Measurements from ENCODE around the gene NF1. TPM values are rescaled to one million over a fixed set of nuclear protein-coding genes. Genes with fewer than 3 reads are reported as not detected.
"Not testable (repeated sequence)": the region's sequence is repeated elsewhere in the genome, so short reads cannot be mapped to it uniquely, and the experiment has no call there.

NF1 gene
- total RNA-seq, 1 experiment from 2014 or later: 164 TPM

DNA sequence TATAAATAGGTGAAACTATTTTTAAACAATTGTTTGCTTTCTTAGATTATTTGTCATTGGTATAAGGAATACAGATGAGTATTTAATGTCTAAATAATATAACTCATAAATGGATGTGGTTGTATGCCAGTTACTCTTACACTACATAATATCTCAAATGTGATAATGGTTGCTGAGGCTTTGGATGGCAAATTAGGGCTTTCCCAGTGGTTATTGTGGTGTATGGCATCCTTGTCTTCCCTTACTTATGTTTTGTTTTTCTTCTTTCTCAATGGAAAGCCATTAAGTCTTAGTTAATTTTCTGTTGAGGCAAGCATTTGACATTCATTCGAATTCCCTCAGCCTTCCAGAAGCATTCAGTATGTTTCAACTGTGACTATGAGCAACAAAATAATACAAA lies 191.8 kb downstream of the NF1 start:
- Histone ChIP-seq H3K4me3 (ENCODE audit: low read length) (no peak overlapping the region), H3K27me3 (ENCODE audit: low read length) (no peaks in the 10 kb centered on the region), H2AFZ (ENCODE audit: low read length) (no peak overlapping the region), H3K9ac (ENCODE audit: low read length) (no peak overlapping the region), H3K9me3 (ENCODE audit: low read length) (no peaks in the 10 kb centered on the region), H3K4me1 (ENCODE audit: low read length) (0 out of 2 replicates have a peak, but pooled peaks cover under 1% of the 10 kb centered on the region), H4K20me1 (ENCODE audit: insufficient read depth, low read depth, low read length) (no peaks in the 10 kb centered on the region), H3K79me2 (ENCODE audit: low read length) (peaks cover 1% of the 10 kb centered on the region), H3K27ac (ENCODE audit: low read length) (no peak overlapping the region), H3K36me3 (ENCODE audit: insufficient read depth, low read length) (peaks cover 5% of the 10 kb centered on the region; the same call in 1 of the 2 replicates), H3K4me2 (ENCODE audit: low read depth, low read length, poor library complexity, severe bottlenecking) (no peak overlapping the region), H3K9me2 (replicated peaks; ENCODE audit: insufficient read depth, low read length) (no peaks in the 10 kb centered on the region)
- DNase-seq: no peak

DNA sequence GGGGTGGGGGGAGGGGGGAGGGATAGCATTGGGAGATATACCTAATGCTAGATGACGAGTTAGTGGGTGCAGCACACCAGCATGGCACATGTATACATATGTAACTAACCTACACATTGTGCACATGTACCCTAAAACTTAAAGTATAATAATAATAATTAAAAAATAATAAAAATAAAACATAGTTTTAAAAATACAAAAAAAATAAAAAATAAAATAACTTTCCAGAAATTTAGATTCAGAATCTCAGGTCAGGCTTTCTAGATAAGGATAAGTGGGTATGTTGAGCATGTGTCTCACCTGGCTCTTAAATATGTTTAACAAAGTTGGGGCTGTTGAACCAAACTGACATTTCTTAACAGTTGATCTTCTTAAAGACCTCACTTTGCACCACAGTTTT lies 193.2 kb downstream of the NF1 start:
- H4K20me1 ChIP-seq (ENCODE audit: insufficient read depth, low read depth, low read length): not testable (repeated sequence)

DNA sequence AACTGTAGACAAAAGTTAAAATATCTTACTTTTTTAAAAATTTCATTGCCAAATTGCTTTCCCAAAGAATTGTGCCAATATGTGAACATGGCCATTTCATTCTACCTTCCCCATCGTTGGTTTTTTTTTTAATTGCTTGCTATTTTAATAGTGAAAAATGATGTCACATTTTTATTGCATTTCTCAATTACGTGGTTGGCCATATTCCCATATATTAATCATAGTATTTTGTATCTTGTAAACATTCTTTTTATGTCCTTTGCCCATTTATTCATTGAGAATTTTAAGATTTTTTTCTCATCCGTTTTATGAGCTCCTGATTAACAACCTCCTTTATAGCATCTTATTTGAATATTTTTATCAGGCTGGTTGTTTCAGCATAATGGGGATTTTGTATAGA lies 195.0 kb downstream of the NF1 start:
- H3K4me2 ChIP-seq (ENCODE audit: low read depth, low read length, poor library complexity, severe bottlenecking): no peak overlapping the region
- peaks cover 7% of the 10 kb centered on the region; the same call in 1 of the 2 replicates for H3K4me1 ChIP-seq (ENCODE audit: low read length)
- no peak overlapping the region for H3K4me3 ChIP-seq (ENCODE audit: low read length)
- H3K9me2 ChIP-seq (replicated peaks; ENCODE audit: insufficient read depth, low read length): no peaks in the 10 kb centered on the region
- no peak overlapping the region for H3K9ac ChIP-seq (ENCODE audit: low read length)
- no peak overlapping the region for H3K27ac ChIP-seq (ENCODE audit: low read length)
- no peak for DNase-seq
- peaks cover 13% of the 10 kb centered on the region for H3K79me2 ChIP-seq (ENCODE audit: low read length)
- H4K20me1 ChIP-seq (ENCODE audit: insufficient read depth, low read depth, low read length): no peaks in the 10 kb centered on the region
- no peak overlapping the region for H2AFZ ChIP-seq (ENCODE audit: low read length)
- peaks cover 9% of the 10 kb centered on the region; the same call in 1 of the 2 replicates for H3K36me3 ChIP-seq (ENCODE audit: insufficient read depth, low read length)
- no peaks in the 10 kb centered on the region for H3K27me3 ChIP-seq (ENCODE audit: low read length)
- H3K9me3 ChIP-seq (ENCODE audit: low read length): no peaks in the 10 kb centered on the region

More for the DNA sequence above, 193.2 kb downstream of the NF1 start:
- H3K27me3 ChIP-seq (ENCODE audit: low read length); H3K27ac ChIP-seq (ENCODE audit: low read length); H3K9ac ChIP-seq (ENCODE audit: low read length); H2AFZ ChIP-seq (ENCODE audit: low read length); H3K4me3 ChIP-seq (ENCODE audit: low read length); H3K9me3 ChIP-seq (ENCODE audit: low read length); H3K36me3 ChIP-seq (ENCODE audit: insufficient read depth, low read length); DNase-seq; H3K9me2 ChIP-seq (replicated peaks; ENCODE audit: insufficient read depth, low read length); H3K4me1 ChIP-seq (ENCODE audit: low read length); H3K4me2 ChIP-seq (ENCODE audit: low read depth, low read length, poor library complexity, severe bottlenecking): not testable (repeated sequence)
- H3K79me2 ChIP-seq (ENCODE audit: low read length): peaks cover 10% of the 10 kb centered on the region

DNA sequence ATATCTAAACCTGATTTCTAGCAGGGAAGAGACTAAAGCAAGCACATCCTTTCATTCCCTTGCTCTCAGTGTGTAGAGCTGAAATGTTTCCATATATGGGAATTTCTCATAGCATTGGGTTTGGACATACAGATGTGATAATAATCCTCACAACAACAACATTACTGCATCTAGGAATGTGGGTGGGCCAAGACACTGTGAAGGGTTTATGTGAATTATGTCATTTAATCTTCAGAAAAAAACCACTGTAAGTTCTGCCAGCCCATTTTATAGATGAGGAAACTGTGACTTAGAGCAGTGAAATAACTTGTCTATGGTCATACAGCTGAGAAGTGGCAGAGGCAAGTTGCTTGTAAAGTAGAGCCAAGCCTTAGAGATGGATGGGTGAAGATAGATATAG lies 197.0 kb downstream of the NF1 start:
- H3K27me3 ChIP-seq (ENCODE audit: low read length): no peaks in the 10 kb centered on the region
- H3K9me3 ChIP-seq (ENCODE audit: low read length): no peaks in the 10 kb centered on the region
- H3K79me2 ChIP-seq (ENCODE audit: low read length): peaks cover 18% of the 10 kb centered on the region
- H3K36me3 ChIP-seq (ENCODE audit: insufficient read depth, low read length): peaks cover 9% of the 10 kb centered on the region; the same call in 1 of the 2 replicates
- no peak overlapping the region for H3K27ac ChIP-seq (ENCODE audit: low read length)
- H3K4me1 ChIP-seq (ENCODE audit: low read length): peaks cover 7% of the 10 kb centered on the region; the same call in 1 of the 2 replicates
- DNase-seq: no peak
- no peak overlapping the region for H3K9ac ChIP-seq (ENCODE audit: low read length)
- no peaks in the 10 kb centered on the region for H4K20me1 ChIP-seq (ENCODE audit: insufficient read depth, low read depth, low read length)
- no peak overlapping the region for H2AFZ ChIP-seq (ENCODE audit: low read length)
- H3K4me2 ChIP-seq (ENCODE audit: low read depth, low read length, poor library complexity, severe bottlenecking): no peak overlapping the region
- no peaks in the 10 kb centered on the region for H3K9me2 ChIP-seq (replicated peaks; ENCODE audit: insufficient read depth, low read length)
- no peak overlapping the region for H3K4me3 ChIP-seq (ENCODE audit: low read length)

DNA sequence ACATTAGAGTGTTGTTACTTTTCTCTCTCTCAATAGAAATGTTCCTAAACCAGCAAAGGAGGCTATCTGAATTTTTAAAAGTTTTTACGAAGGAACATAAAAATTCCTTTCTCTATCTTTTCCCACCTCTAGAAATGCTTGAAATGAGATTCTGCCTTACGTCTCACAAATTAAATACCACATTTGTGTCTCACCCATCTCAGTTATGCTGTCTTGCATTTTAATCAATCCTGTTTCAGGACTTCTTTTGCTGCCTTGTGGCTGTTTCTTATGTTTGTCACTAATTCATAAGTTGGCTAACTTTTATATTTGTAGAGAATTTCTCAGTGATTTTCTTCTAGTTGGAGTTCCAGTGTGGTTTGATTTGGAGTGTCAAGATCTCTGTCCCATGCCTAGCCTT lies 198.8 kb downstream of the NF1 start:
- Histone ChIP-seq H4K20me1 (ENCODE audit: insufficient read depth, low read depth, low read length) (no peaks in the 10 kb centered on the region), H3K27me3 (ENCODE audit: low read length) (no peaks in the 10 kb centered on the region), H3K79me2 (ENCODE audit: low read length) (peaks cover 21% of the 10 kb centered on the region), H3K36me3 (ENCODE audit: insufficient read depth, low read length) (peaks cover 14% of the 10 kb centered on the region; the same call in 1 of the 2 replicates), H3K4me3 (ENCODE audit: low read length) (no peak overlapping the region), H2AFZ (ENCODE audit: low read length) (no peak overlapping the region), H3K9me3 (ENCODE audit: low read length) (no peaks in the 10 kb centered on the region), H3K4me2 (ENCODE audit: low read depth, low read length, poor library complexity, severe bottlenecking) (no peak overlapping the region), H3K4me1 (ENCODE audit: low read length) (peaks cover 7% of the 10 kb centered on the region; the same call in 1 of the 2 replicates), H3K9ac (ENCODE audit: low read length) (no peak overlapping the region), H3K9me2 (replicated peaks; ENCODE audit: insufficient read depth, low read length) (no peaks in the 10 kb centered on the region), H3K27ac (ENCODE audit: low read length) (no peak overlapping the region)
- no peak for DNase-seq

DNA sequence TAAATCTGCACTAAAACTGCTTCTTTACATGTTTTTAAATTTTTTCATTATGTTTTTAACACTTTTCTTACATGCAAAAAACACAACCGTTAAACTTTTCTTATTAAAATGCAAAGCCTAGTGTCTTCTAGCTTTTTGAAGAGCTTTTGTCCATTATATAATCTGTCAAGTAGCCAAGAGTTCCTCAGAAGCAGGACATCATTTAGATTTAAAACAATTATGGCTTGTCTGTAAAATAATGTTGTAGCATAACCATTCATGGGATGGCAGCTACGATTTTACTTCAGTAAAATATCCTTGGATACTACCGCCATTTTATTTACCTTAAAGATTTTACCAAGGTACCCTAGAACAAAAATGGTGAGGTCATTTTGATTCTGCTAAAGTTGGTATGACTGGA lies 199.5 kb downstream of the NF1 start:
- no peak overlapping the region for H3K4me2 ChIP-seq (ENCODE audit: low read depth, low read length, poor library complexity, severe bottlenecking)
- no peaks in the 10 kb centered on the region for H4K20me1 ChIP-seq (ENCODE audit: insufficient read depth, low read depth, low read length)
- H3K36me3 ChIP-seq (ENCODE audit: insufficient read depth, low read length): peaks cover 16% of the 10 kb centered on the region; the same call in 1 of the 2 replicates
- peaks cover 25% of the 10 kb centered on the region for H3K79me2 ChIP-seq (ENCODE audit: low read length)
- H3K9me2 ChIP-seq (replicated peaks; ENCODE audit: insufficient read depth, low read length): no peaks in the 10 kb centered on the region
- H3K27me3 ChIP-seq (ENCODE audit: low read length): no peaks in the 10 kb centered on the region
- H3K9me3 ChIP-seq (ENCODE audit: low read length): no peaks in the 10 kb centered on the region
- H2AFZ ChIP-seq (ENCODE audit: low read length): no peak overlapping the region
- peaks cover 7% of the 10 kb centered on the region; the same call in 1 of the 2 replicates for H3K4me1 ChIP-seq (ENCODE audit: low read length)
- no peak overlapping the region for H3K27ac ChIP-seq (ENCODE audit: low read length)
- DNase-seq: no peak
- H3K4me3 ChIP-seq (ENCODE audit: low read length): no peak overlapping the region
- no peak overlapping the region for H3K9ac ChIP-seq (ENCODE audit: low read length)

DNA sequence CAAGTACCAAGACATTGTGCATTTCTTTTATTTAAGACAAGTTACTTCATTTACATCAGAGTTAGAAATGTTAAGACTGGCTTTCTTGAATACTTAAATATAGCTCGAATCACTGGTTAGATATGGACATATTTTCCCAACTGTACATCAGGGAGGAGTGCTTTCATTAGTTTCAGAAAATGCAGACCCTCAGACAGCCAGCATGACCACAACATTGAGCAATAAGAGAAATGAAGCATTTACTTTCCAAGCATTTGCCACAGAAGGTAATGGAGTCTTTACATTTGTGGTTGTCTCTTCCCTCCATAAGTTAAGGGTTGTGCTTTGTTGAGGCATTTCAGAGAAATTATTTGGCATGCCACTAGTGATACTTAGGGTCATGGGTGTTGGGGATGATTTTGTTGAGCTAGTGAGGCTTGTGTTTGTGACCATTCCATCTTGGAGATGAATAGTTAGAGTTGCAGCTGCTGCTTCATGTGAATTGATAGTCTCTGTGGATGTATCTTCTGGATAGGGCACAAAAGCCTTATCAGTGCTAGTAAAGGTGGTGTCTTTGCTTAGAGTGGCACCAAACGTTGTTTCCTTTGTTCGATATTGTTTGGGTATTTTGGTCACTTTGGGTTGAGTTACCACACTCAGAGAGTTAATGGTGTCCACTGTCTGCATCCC lies 200.2 kb downstream of the NF1 start:
- no peak for DNase-seq
- Histone ChIP-seq H3K36me3 (ENCODE audit: insufficient read depth, low read length) (peaks cover 16% of the 10 kb centered on the region; the same call in 1 of the 2 replicates), H3K9ac (ENCODE audit: low read length) (no peak overlapping the region), H4K20me1 (ENCODE audit: insufficient read depth, low read depth, low read length) (no peaks in the 10 kb centered on the region), H3K27me3 (ENCODE audit: low read length) (no peaks in the 10 kb centered on the region), H3K9me2 (replicated peaks; ENCODE audit: insufficient read depth, low read length) (no peaks in the 10 kb centered on the region), H3K79me2 (ENCODE audit: low read length) (peaks cover 31% of the 10 kb centered on the region), H3K4me1 (ENCODE audit: low read length) (peaks cover 7% of the 10 kb centered on the region; the same call in 1 of the 2 replicates), H3K27ac (ENCODE audit: low read length) (no peak overlapping the region), H3K9me3 (ENCODE audit: low read length) (no peaks in the 10 kb centered on the region), H3K4me2 (ENCODE audit: low read depth, low read length, poor library complexity, severe bottlenecking) (no peak overlapping the region), H3K4me3 (ENCODE audit: low read length) (no peak overlapping the region), H2AFZ (ENCODE audit: low read length) (no peak overlapping the region)

DNA sequence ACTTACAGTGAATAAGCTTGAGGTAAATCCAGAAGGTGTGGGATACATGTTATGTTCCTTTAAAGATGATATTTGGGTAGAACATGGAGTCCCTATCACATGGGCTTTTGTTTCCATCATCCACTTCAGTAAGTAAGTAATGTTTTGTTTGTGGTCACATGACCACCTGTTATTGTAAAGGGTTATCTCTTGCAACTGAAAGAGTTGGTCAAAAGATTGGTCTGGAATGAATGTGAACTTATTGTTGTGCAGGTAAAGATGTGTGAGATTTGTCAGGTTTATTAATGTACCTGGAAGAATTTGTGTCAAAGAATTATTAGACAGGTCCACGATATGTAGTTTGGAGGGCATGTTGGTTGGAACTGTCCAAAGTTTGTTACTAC lies 200.7 kb downstream of the NF1 start:
- H3K79me2 ChIP-seq (ENCODE audit: low read length): peaks cover 31% of the 10 kb centered on the region
- H3K9me3 ChIP-seq (ENCODE audit: low read length): no peaks in the 10 kb centered on the region
- no peaks in the 10 kb centered on the region for H3K9me2 ChIP-seq (replicated peaks; ENCODE audit: insufficient read depth, low read length)
- H3K4me3 ChIP-seq (ENCODE audit: low read length): no peak overlapping the region
- H3K36me3 ChIP-seq (ENCODE audit: insufficient read depth, low read length): peaks cover 16% of the 10 kb centered on the region; the same call in 1 of the 2 replicates
- no peak overlapping the region for H3K27ac ChIP-seq (ENCODE audit: low read length)
- DNase-seq: no peak
- H3K4me2 ChIP-seq (ENCODE audit: low read depth, low read length, poor library complexity, severe bottlenecking): no peak overlapping the region
- H3K27me3 ChIP-seq (ENCODE audit: low read length): no peaks in the 10 kb centered on the region
- H4K20me1 ChIP-seq (ENCODE audit: insufficient read depth, low read depth, low read length): no peaks in the 10 kb centered on the region
- no peak overlapping the region for H3K9ac ChIP-seq (ENCODE audit: low read length)
- no peak overlapping the region for H2AFZ ChIP-seq (ENCODE audit: low read length)
- H3K4me1 ChIP-seq (ENCODE audit: low read length): peaks cover 7% of the 10 kb centered on the region; the same call in 1 of the 2 replicates

All from Karpas-422 (cell line).